ENCODE data around the gene NOP10. TPM values are rescaled to one million over a fixed set of nuclear protein-coding genes. Genes with fewer than 3 reads are reported as not detected.
"Not testable (repeated sequence)": the region's sequence is repeated elsewhere in the genome, so short reads cannot be mapped to it uniquely, and the experiment has no call there.

Gene NOP10
- total RNA-seq: 100 to 1,000 TPM; 295 to 327 (median 327) TPM

DNA sequence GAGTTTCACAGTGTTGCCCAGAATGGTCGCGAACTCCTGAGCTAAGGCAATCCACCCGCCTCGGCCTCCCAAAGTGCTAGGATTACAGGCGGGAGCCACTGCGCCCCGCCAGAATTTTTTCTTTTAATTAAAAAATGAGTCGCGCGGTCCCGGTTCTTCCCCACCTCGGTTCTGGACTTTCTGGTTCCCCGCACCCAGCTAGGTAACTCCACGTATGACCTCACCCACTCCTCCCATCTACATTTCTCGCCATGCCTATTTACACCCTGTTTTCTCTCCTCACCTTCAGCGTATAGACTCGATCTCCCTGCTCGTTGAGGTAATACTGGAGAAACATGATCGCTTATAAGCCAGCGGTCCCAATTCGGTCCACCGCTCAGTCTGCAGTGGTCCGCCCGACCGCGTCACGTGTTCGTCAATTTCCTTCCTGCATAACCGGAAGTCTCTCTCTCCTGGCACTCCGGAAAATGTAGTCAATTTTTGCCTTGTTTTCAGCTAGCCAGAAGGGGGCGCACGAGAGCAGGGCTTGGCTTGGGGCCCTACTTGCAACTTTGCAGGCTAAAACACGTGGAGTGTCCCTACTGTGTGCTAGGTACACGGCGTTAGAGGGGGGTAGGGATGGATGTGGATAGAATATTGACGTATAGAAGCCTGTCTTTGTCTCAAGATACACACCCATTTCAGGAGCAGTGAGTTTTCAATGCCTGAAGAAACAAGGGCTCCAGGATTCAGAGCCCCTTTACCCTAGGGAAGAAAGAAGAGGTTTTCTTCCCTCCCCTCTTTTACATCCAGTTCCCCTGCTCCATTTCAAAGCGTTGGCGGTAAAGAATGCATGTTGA, at the start of gene NOP10, which contains the start of gene NUTM1:
Gene NOP10, minus strand, starts transcription at position 400 of the 839 bp plus-strand sequence. Its CDS starts 63 bp downstream, at position 337.
Gene NUTM1, plus strand, starts transcription at position 579 of the 839 bp plus-strand sequence. CDS start 382 bp downstream, outside the sequence.
- Mint-ChIP-seq H3K27me3 (ENCODE audit: low read depth) (no peaks in the 10 kb centered on the region), H3K36me3 (ENCODE audit: insufficient read depth) (peaks cover 23% of the 10 kb centered on the region), H3K4me1 (ENCODE audit: low read depth) (peaks cover 19% of the 10 kb centered on the region), H3K9me3 (no peaks in the 10 kb centered on the region), H3K4me3 (no peak within 1 kb of the TSS)
- DNase-seq (peak; percentile 95), ATAC-seq (peak; percentile 92 to 94)

DNA sequence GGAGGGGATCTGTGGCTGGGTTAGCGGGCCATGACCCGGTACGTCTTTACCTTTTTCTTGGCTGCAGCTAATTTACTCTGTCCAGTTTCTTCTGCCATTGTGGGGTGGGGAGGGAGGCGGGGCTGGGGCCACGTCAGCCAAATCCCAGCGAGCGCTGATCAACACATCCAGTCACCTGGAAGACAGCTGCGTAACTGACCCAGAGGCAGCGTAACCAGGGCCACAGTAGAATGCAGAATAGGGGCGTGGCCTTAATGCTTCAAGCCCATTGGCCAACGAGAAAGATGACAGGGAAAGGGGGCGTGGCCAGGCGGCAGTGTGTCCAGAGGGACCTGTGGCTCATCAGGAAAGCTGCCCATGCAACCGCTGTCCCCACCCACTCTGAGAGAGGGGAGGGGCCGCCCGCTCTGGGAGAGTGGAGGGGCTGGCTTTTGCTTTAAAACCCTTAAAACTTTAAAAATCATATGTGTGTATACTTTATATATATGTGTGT, 46.7 kb upstream of the NOP10 start:
- not testable (repeated sequence) for H3K9me3 Mint-ChIP-seq; H3K36me3 Mint-ChIP-seq (ENCODE audit: insufficient read depth); H3K4me1 Mint-ChIP-seq (ENCODE audit: low read depth); H3K4me3 Mint-ChIP-seq; DNase-seq; H3K27me3 Mint-ChIP-seq (ENCODE audit: low read depth); ATAC-seq

DNA sequence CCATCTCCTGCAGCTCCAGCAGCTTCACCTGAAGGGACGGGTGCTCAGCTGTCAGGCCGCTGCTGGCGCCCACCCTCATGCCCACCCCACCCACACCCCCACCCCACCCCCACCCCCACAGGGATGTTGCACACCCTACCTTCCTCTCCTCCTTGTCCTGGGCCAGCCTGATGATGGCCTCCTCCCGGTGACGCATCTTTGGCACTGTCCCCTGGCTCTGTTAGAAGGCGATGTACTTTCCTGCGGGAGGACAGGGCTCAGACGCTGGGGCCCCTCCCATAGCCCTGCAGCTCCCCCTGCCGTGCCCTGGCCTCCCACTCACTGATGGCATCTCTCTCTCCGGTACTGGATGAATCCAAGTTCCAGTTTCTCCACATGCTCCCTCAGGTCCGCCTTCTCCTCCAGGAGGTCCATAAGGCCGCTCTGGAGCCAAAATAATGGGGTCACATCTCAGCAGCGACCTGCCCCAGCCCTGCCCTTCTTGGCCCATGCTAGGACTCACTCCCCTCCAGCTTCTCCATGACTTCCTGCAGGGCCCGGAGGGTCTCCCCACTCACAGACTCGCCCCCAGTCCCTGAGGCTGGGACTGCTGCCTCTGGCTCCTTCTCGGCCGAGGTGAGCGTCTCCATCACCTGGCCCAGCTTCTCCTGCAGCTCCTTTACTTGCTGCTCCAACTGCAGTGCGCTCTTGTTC, 39.0 kb upstream of the NOP10 start:
- not testable (repeated sequence) for ATAC-seq; H3K27me3 Mint-ChIP-seq (ENCODE audit: low read depth); H3K9me3 Mint-ChIP-seq; DNase-seq; H3K36me3 Mint-ChIP-seq (ENCODE audit: insufficient read depth); H3K4me1 Mint-ChIP-seq (ENCODE audit: low read depth); H3K4me3 Mint-ChIP-seq

DNA sequence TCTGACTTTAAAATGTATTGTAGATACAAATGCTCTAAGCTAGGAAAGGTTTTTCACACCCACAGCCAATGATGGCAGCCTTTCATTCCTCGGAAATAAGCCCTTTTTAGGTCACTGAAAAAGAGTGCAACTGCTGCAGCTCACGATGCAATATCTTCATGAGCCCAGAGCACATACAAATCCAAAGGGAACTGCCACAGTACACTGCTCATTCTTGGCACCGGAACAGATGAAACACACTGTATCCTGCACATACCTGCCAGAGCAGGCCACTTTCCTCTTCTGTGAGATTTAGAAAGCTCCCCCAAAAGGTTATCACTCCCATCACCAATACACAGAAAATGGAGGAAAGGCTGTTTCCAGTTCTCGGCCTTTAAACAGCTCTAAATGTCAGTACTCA, 37.6 kb upstream of the NOP10 start:
- not testable (repeated sequence) for DNase-seq; H3K9me3 Mint-ChIP-seq; ATAC-seq; H3K27me3 Mint-ChIP-seq (ENCODE audit: low read depth); H3K4me1 Mint-ChIP-seq (ENCODE audit: low read depth); H3K36me3 Mint-ChIP-seq (ENCODE audit: insufficient read depth); H3K4me3 Mint-ChIP-seq

DNA sequence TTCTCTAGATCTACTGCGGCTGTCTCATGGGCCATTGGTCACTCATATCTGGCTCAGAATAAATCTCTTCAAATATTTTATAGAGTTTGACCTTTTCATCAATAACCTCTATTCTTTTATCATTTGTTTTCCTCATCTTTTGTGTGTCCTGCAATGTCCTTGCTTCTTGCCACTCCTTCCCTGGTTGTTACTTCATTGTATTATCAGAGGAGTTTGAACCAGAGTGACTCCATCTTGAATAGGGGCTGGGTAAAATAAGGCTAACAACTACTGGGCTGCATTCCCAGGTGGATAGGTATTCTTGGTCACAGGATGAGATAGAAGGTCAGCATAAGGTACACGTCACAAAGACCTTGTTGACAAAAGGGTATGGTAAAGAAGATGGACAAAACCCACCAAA, 33.9 kb upstream of the NOP10 start:
- ATAC-seq: no peak
- H3K27me3 Mint-ChIP-seq (ENCODE audit: low read depth): no peaks in the 10 kb centered on the region

DNA sequence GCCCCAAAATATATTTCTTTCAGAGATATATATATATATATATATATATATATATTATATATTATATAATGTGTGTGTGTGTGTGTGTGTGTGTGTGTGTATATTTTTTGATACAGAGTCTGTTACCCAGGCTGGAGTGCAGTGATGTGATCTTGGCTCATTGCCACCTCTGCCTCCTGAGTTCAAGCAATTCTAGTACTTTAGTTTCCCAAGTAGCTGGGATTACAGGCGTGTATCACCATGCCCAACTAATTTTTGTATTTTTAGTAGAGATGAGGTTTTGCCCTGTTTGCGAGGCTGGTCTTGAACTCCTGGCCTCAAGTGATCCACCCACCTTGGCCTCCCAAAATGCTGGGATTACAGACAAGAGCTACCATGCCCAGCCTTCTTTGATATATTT, 32.6 kb upstream of the NOP10 start:
- H3K36me3 Mint-ChIP-seq (ENCODE audit: insufficient read depth); ATAC-seq; H3K27me3 Mint-ChIP-seq (ENCODE audit: low read depth); H3K9me3 Mint-ChIP-seq; DNase-seq; H3K4me1 Mint-ChIP-seq (ENCODE audit: low read depth); H3K4me3 Mint-ChIP-seq: not testable (repeated sequence)

More for the DNA sequence above, 33.9 kb upstream of the NOP10 start:
- Mint-ChIP-seq H3K9me3 (no peaks in the 10 kb centered on the region), H3K4me1 (ENCODE audit: low read depth) (no peaks in the 10 kb centered on the region), H3K4me3 (no peak overlapping the region), H3K36me3 (ENCODE audit: insufficient read depth) (no peaks in the 10 kb centered on the region)
- DNase-seq: no peak

DNA sequence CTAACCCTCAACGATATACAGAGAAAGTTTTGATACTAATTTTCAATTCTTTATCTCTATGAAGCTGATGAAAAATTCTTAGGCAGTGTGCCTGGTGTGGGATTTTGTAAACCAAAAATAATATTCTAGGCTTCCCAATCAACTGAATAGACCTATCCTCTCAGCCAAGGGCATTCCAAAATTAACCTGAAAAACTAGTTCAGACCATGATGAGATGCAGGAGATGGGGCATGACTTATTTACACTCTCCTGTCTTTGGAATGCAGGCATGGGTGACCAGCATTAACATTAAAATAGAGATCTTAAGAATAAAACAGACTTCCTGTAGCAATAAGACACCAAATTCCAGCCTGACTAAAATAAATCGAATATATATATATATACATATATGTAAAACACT, 31.9 kb upstream of the NOP10 start:
- Mint-ChIP-seq H3K36me3 (ENCODE audit: insufficient read depth) (no peaks in the 10 kb centered on the region), H3K9me3 (no peaks in the 10 kb centered on the region), H3K4me3 (no peak overlapping the region), H3K4me1 (ENCODE audit: low read depth) (peaks cover 6% of the 10 kb centered on the region), H3K27me3 (ENCODE audit: low read depth) (no peaks in the 10 kb centered on the region)
- no peak for ATAC-seq
- no peak for DNase-seq

DNA sequence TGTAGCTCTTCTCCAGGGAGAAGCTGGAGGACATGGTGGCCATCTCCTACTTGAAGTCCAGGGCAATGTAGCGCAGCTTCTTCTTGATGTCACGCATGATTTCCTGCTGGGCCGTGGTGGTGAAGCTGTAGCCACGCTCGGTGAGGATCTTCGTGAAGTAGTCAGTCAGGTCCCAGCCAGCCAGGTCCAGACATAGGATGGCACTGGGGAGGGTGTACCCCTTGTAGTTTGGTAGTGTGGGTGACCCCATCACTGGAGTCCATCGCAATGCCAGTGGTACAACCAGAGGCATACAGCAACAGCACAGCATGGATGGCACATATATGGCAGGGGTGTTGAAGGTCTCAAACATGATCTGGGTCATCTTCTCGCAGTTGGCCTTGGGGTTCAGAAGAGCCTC, 31.0 kb upstream of the NOP10 start:
- DNase-seq: no peak
- no peaks in the 10 kb centered on the region for H3K9me3 Mint-ChIP-seq
- H3K4me3 Mint-ChIP-seq: no peak overlapping the region
- H3K4me1 Mint-ChIP-seq (ENCODE audit: low read depth): peaks cover 9% of the 10 kb centered on the region
- H3K36me3 Mint-ChIP-seq (ENCODE audit: insufficient read depth): no peaks in the 10 kb centered on the region
- H3K27me3 Mint-ChIP-seq (ENCODE audit: low read depth): no peaks in the 10 kb centered on the region
- no peak for ATAC-seq

DNA sequence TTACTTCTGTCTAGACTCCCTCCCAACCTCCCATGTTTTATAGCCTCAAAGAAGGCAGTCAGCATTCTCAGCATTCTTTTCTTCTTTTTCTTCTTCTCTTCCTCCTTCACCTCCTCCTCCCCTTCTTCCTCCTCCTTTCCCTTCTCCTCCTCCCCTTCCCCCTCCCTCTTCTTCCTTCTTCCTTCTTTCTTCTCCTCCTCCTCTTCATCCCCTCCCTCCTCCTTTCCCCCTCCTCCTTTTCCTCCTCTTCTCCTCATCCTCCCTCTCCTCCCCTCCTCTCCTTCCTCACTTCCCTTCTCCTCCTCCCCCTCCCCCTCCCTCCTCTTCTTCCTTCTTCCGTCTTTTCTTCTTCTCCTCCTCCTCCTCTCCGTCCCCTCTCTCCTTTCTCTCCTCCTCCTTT, 27.7 kb upstream of the NOP10 start:
- H3K27me3 Mint-ChIP-seq (ENCODE audit: low read depth): no peaks in the 10 kb centered on the region
- ATAC-seq: no peak
- no peak overlapping the region for H3K4me3 Mint-ChIP-seq

DNA sequence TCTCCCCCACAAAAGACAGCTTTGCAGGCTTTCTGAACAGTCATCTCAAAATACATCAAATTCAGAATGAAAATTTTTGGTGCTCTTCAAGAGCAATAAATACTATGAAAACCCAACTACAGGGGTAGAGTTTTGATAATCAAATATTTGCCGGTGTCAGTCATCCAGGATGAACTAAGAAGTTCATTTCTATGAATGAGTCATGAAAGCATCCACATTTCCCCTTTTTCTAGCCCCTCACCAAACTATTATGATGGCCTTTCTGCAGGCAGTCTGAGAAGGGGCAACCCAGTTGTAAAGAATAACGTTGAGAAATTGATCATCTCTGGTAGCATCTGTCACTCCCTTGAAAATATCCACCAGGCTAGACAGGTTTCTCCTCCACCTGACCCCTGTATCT, 27.2 kb upstream of the NOP10 start:
- ATAC-seq (no peak), DNase-seq (no peak)
- H3K27me3 Mint-ChIP-seq (ENCODE audit: low read depth): no peaks in the 10 kb centered on the region
- no peaks in the 10 kb centered on the region for H3K9me3 Mint-ChIP-seq
- no peak overlapping the region for H3K4me3 Mint-ChIP-seq
- peaks cover 33% of the 10 kb centered on the region for H3K4me1 Mint-ChIP-seq (ENCODE audit: low read depth)
- no peaks in the 10 kb centered on the region for H3K36me3 Mint-ChIP-seq (ENCODE audit: insufficient read depth)

More for the DNA sequence above, 27.7 kb upstream of the NOP10 start:
- no peak for DNase-seq
- Mint-ChIP-seq H3K36me3 (ENCODE audit: insufficient read depth) (no peaks in the 10 kb centered on the region), H3K4me1 (ENCODE audit: low read depth) (peaks cover 28% of the 10 kb centered on the region), H3K9me3 (no peaks in the 10 kb centered on the region)

DNA sequence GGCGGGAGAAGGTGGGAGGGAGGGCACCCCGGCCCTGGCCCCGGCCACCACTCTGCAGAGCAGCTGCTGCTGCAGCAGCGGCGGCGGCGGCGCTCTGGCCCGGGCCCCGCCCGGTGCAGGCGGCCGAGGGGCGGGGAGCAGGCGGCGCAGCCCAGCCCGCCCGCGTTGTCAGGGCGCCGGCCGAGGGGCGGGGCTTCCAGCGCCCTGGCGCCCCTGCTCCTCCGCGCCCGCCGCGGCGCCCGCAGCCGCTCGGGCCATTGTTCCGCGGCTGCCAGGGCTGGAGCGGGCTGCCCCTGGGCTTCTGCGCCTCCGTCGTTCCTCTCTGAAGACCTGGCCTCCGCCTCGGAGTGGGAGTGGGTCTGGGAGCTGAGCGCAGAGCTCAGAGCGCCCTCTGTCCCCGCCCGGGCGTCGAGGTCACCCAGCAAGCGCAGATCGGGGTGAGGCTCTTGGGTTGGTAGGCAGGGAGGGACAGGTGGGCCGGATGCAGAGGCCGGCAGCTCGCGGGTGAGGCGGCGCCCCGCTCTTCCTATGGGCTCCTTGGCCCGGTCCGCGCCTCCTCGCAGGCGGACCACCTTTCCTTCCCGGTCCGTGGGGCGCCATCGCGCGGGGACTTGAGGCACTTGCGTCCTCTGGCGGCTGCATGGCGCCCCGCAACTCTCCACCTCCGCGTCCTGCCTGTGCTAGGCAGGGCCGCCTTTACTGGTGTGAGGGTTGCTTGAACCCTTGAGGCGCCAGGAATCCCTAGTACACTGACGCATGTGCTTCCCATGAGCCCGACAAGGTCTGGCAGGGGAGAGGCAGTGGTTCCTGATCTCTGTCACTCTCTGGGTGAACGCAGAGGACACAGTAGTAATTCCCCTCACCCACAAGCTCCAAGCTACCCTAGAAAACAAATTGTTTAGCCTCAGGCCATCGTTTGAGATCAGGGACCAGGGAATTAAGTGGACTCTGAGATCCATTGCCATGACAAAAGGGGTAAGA, 24.5 kb upstream of the NOP10 start, which contains the start of gene LPCAT4:
Gene LPCAT4, minus strand, starts transcription at position 96 of the 981 bp plus-strand sequence. CDS start 96 bp downstream, outside the sequence.
- peaks cover 5% of the 10 kb centered on the region for H3K36me3 Mint-ChIP-seq (ENCODE audit: insufficient read depth)
- no peaks in the 10 kb centered on the region for H3K9me3 Mint-ChIP-seq
- ATAC-seq (peak; percentile 92), DNase-seq (peak; percentile 84)
- peaks cover 43% of the 10 kb centered on the region for H3K4me1 Mint-ChIP-seq (ENCODE audit: low read depth)
- H3K27me3 Mint-ChIP-seq (ENCODE audit: low read depth): no peaks in the 10 kb centered on the region
- H3K4me3 Mint-ChIP-seq: peak within 1 kb of the TSS; percentile 94

DNA sequence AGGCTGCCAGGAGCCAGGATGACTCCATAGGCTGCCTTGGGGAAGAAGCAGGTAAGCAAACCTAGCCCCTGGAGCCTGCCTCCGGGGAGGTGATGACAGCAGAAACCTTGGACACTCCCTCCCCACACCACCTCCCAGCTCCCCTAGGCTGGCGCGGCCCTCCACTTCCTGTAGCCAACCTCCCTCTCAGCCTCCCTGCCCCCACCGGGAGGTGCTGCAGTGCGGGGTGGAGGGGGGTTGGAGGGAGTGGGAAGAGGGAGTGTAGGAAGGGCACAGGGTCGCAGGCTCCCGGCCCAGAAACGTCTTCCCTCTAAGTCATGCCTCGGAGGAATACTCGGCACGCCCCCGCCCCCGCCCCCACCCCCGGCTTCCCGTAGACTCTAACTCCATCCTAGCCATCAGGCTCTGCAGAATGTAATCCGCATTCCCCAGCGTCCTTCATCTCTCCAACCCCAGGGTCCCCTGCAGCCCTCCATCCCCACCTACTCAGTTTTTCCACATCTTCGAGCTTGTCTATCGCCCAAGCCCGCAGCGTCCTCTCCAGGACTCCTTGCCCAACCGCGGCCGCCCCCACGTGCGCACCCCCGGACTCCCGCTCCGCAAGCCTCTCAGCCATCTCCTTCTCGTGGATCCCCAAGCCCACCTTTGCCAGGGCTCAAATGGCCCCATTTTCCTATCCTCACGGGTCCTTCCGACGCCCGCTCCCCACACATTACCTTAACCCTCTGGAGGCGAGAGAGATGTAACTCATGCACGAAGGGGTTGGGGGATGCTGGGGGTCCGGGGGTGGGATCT, 23.5 kb upstream of the NOP10 start:
- ATAC-seq: peak; percentile 2 to 3

DNA sequence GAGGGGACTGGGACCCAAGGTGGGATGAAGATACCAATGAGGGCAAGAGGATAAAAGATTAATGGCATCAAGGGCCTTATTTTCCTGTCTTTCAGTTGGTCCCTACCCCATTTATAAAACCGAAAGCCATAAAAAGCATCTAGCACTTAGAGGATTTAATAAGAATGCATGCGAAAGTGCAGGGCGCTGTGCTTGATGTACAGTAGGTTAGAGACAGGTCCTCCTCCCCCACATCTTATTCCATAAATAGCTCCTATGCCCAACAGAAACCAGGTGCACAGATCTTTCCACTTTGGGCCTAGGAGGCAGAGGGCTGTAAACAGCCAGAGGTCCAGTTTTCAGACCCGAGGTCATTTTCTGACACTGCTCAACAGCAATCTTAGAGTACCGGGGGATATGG, 22.9 kb upstream of the NOP10 start:
- peak overlapping the region; percentile 94 for H3K4me3 Mint-ChIP-seq
- no peaks in the 10 kb centered on the region for H3K9me3 Mint-ChIP-seq
- H3K36me3 Mint-ChIP-seq (ENCODE audit: insufficient read depth): peaks cover 11% of the 10 kb centered on the region
- H3K27me3 Mint-ChIP-seq (ENCODE audit: low read depth): no peaks in the 10 kb centered on the region
- DNase-seq (no peak), ATAC-seq (no peak)
- H3K4me1 Mint-ChIP-seq (ENCODE audit: low read depth): peaks cover 43% of the 10 kb centered on the region

More for the DNA sequence above, 23.5 kb upstream of the NOP10 start:
- H3K4me3 Mint-ChIP-seq: peak overlapping the region; percentile 94
- H3K36me3 Mint-ChIP-seq (ENCODE audit: insufficient read depth): peaks cover 8% of the 10 kb centered on the region
- peak; percentile 14 for DNase-seq
- peaks cover 43% of the 10 kb centered on the region for H3K4me1 Mint-ChIP-seq (ENCODE audit: low read depth)
- no peaks in the 10 kb centered on the region for H3K27me3 Mint-ChIP-seq (ENCODE audit: low read depth)
- H3K9me3 Mint-ChIP-seq: no peaks in the 10 kb centered on the region
